SK-MEL-5 (cell line): ENCODE measurements around the gene ZFP64. TPM values are rescaled to one million over a fixed set of nuclear protein-coding genes. Genes with fewer than 3 reads are reported as not detected.
"Not testable (repeated sequence)": the region's sequence is repeated elsewhere in the genome, so short reads cannot be mapped to it uniquely, and the experiment has no call there.

Experiments
- DNase-seq: peaks from one replicate; pipeline ENCODE4 v3.0.0-alpha.2; 2016; ENCODE audit warnings: low read depth, low spot score
- in situ Hi-C: cut with HindIII; loops from 2 replicates; pipeline ENCODE4 v1.10.0; 2016; ENCODE audit warnings: low sequenced_read_pairs, high pct_unique_total_duplicates, low pct_unique_long_range_greater_than_20kb
- polyA plus RNA-seq, 2 experiments: library from polyadenylated mRNA; depleted of rRNA; stranded (reverse); fragments of >200 nt; gene quantifications; 2 replicates each; pipeline ENCODE4 v1.2.3, GENCODE V29; 2015
- total RNA-seq: library from RNA; depleted of rRNA; stranded (reverse); fragments of >200 nt; shearing (Covaris generic); gene quantifications from 2 replicates; pipeline ENCODE4 v1.2.3, GENCODE V29; 2014; rRNA removed

ZFP64 gene
- 8.4 TPM in 2 replicates for total RNA-seq
- 25.3 and 29.3 TPM in 2 replicates for polyA plus RNA-seq (2015; cell fraction: cytosol; rRNA removed)
- polyA plus RNA-seq (2015; cell fraction: nucleus; rRNA removed) = 8.8 and 9.5 TPM in 2 replicates

- DNase-seq = peak; percentile 78
- in situ Hi-C loops = no loop called here
Observed at GRCh38 chr20:52191132-52191915, at the start of gene ZFP64. Gene ZFP64 (minus strand): TSS chr20:52191779. CDS start chr20:52191636, 143 bp downstream.

- in situ Hi-C loops = no loop called here
- DNase-seq = no peak
Observed at GRCh38 chr20:52240802-52241201, 49.2 kb upstream of the ZFP64 start.

- DNase-seq = no peak
- in situ Hi-C loops = no loop called here
Observed at GRCh38 chr20:52239102-52239501, 47.5 kb upstream of the ZFP64 start.

GRCh38 chr20:52236292-52236691 is 44.7 kb upstream of the ZFP64 start:
- in situ Hi-C loops = no loop called here
- DNase-seq = no peak

- in situ Hi-C loops = no loop called here
- no peak for DNase-seq
Observed at GRCh38 chr20:52235129-52235528, 43.5 kb upstream of the ZFP64 start.

- in situ Hi-C loops = no loop called here
- DNase-seq = peak; percentile 12
Observed at GRCh38 chr20:52234302-52235045, 42.9 kb upstream of the ZFP64 start.

- no peak for DNase-seq
- in situ Hi-C loops = no loop called here
Observed at GRCh38 chr20:52231230-52231746, 39.7 kb upstream of the ZFP64 start.

GRCh38 chr20:52230409-52230808 is 38.8 kb upstream of the ZFP64 start:
- peak; percentile 26 for DNase-seq
- in situ Hi-C loops = no loop called here

GRCh38 chr20:52229346-52229745 is 37.8 kb upstream of the ZFP64 start:
- in situ Hi-C loops, DNase-seq: not testable (repeated sequence)

- no peak for DNase-seq
- in situ Hi-C loops = no loop called here
Observed at GRCh38 chr20:52226370-52226769, 34.8 kb upstream of the ZFP64 start.

GRCh38 chr20:52224920-52225319 is 33.3 kb upstream of the ZFP64 start:
- in situ Hi-C loops = no loop called here
- DNase-seq = no peak

GRCh38 chr20:52221362-52221761 is 29.8 kb upstream of the ZFP64 start:
- DNase-seq, in situ Hi-C loops: not testable (repeated sequence)

- in situ Hi-C loops, DNase-seq: not testable (repeated sequence)
Observed at GRCh38 chr20:52220891-52221290, 29.3 kb upstream of the ZFP64 start.

GRCh38 chr20:52219441-52219840 is 27.9 kb upstream of the ZFP64 start:
- in situ Hi-C loops = no loop called here
- peak; percentile 38 for DNase-seq

GRCh38 chr20:52217689-52218395 is 26.3 kb upstream of the ZFP64 start:
- in situ Hi-C loops = no loop called here
- DNase-seq = no peak

GRCh38 chr20:52213995-52214394 is 22.4 kb upstream of the ZFP64 start:
- in situ Hi-C loops = no loop called here
- DNase-seq = no peak

GRCh38 chr20:52212943-52213342 is 21.4 kb upstream of the ZFP64 start:
- in situ Hi-C loops = no loop called here

More at GRCh38 chr20:52212943-52213342, 21.4 kb upstream of the ZFP64 start:
- no peak for DNase-seq
